Activated CD8-positive, alpha-beta memory T cell treated with anti-CD3 and anti-CD28 coated beads, Interleukin-2, amount 50 U/mL, for 24 hours (primary cell): ENCODE measurements around the gene SAMD5.

Experiments
- DNase-seq: peaks from one replicate; pipeline ENCODE4 v3.0.0-alpha.2; 2020; ENCODE audit errors: extremely low read depth

SAMD5 gene

GRCh38 chr6:147567141-147567805 lies 58.8 kb downstream of the SAMD5 start:
- DNase-seq: no peak

- DNase-seq: no peak
Observed at GRCh38 chr6:147569788-147570187, 61.3 kb downstream of the SAMD5 start.

- no peak for DNase-seq
Observed at GRCh38 chr6:147570681-147571080, 62.2 kb downstream of the SAMD5 start.

- no peak for DNase-seq
Observed at GRCh38 chr6:147577488-147577887, 69.0 kb downstream of the SAMD5 start.

GRCh38 chr6:147578159-147578558 lies 69.7 kb downstream of the SAMD5 start:
- DNase-seq: no peak

- DNase-seq: no peak
Observed at GRCh38 chr6:147578883-147579282, 70.4 kb downstream of the SAMD5 start.

- DNase-seq: no peak
Observed at GRCh38 chr6:147579667-147580066, 71.2 kb downstream of the SAMD5 start.

- DNase-seq: no peak
Observed at GRCh38 chr6:147582991-147583390, 74.5 kb downstream of the SAMD5 start.

GRCh38 chr6:147585256-147585655 lies 76.8 kb downstream of the SAMD5 start:
- no peak for DNase-seq

- no peak for DNase-seq
Observed at GRCh38 chr6:147586044-147586443, 77.6 kb downstream of the SAMD5 start.

GRCh38 chr6:147587907-147588306 lies 79.4 kb downstream of the SAMD5 start:
- no peak for DNase-seq

GRCh38 chr6:147588469-147588868 lies 80.0 kb downstream of the SAMD5 start:
- DNase-seq: no peak

GRCh38 chr6:147589739-147590250 lies 81.3 kb downstream of the SAMD5 start:
- DNase-seq: no peak

- DNase-seq: no peak
Observed at GRCh38 chr6:147595961-147596360, 87.5 kb downstream of the SAMD5 start.

GRCh38 chr6:147603392-147604081 lies 95.0 kb downstream of the SAMD5 start:
- no peak for DNase-seq

GRCh38 chr6:147604373-147604772 lies 95.9 kb downstream of the SAMD5 start:
- DNase-seq: no peak

- DNase-seq: no peak
Observed at GRCh38 chr6:147611992-147612391, 103.5 kb downstream of the SAMD5 start.

- DNase-seq: no peak
Observed at GRCh38 chr6:147614501-147614900, 106.0 kb downstream of the SAMD5 start.

- no peak for DNase-seq
Observed at GRCh38 chr6:147615659-147616456, 107.4 kb downstream of the SAMD5 start.

- DNase-seq: no peak
Observed at GRCh38 chr6:147617366-147617765, 108.9 kb downstream of the SAMD5 start.

GRCh38 chr6:147618457-147618856 lies 110.0 kb downstream of the SAMD5 start:
- DNase-seq: no peak

GRCh38 chr6:147618927-147619326 lies 110.4 kb downstream of the SAMD5 start:
- no peak for DNase-seq
